Ramos (cell line): ENCODE measurements around the gene KRT24.
"Not testable (repeated sequence)": the region's sequence is repeated elsewhere in the genome, so short reads cannot be mapped to it uniquely, and the experiment has no call there.

Source experiments
- in situ Hi-C: fragments of 300-500 bp; cut with MboI; formaldehyde crosslinking; loops from one replicate; pipeline ENCODE4 v1.14.3; 2022; ENCODE audit warnings: low sequenced_read_pairs; ENCODE audit not compliant: unreplicated experiment

Gene KRT24

GRCh38 chr17:40703652-40704051 is at the start of gene KRT24:
Gene KRT24, minus strand, starts transcription at chr17:40703752. Its CDS starts 59 bp downstream, at chr17:40703693.
- in situ Hi-C loops, result no loop called here

- in situ Hi-C loops, result no loop called here
Observed at GRCh38 chr17:40751065-40751464, 47.5 kb upstream of the KRT24 start.

GRCh38 chr17:40750391-40750790 is 46.8 kb upstream of the KRT24 start:
- in situ Hi-C loops, result no loop called here

- in situ Hi-C loops, result not testable (repeated sequence)
Observed at GRCh38 chr17:40748666-40749065, 45.1 kb upstream of the KRT24 start.

GRCh38 chr17:40738553-40738952 is 35.0 kb upstream of the KRT24 start:
- in situ Hi-C loops, result no loop called here

GRCh38 chr17:40735016-40735415 is 31.5 kb upstream of the KRT24 start:
- in situ Hi-C loops, result no loop called here

- in situ Hi-C loops, result no loop called here
Observed at GRCh38 chr17:40734018-40734417, 30.5 kb upstream of the KRT24 start.

- in situ Hi-C loops, result no loop called here
Observed at GRCh38 chr17:40730970-40731369, 27.4 kb upstream of the KRT24 start.

GRCh38 chr17:40727447-40728231 is 24.1 kb upstream of the KRT24 start:
- in situ Hi-C loops, result no loop called here

- in situ Hi-C loops, result no loop called here
Observed at GRCh38 chr17:40726919-40727318, 23.4 kb upstream of the KRT24 start.

GRCh38 chr17:40724656-40725055 is 21.1 kb upstream of the KRT24 start:
- in situ Hi-C loops, result no loop called here

- in situ Hi-C loops, result no loop called here
Observed at GRCh38 chr17:40722241-40722640, 18.7 kb upstream of the KRT24 start.

GRCh38 chr17:40720899-40721298 is 17.3 kb upstream of the KRT24 start:
- in situ Hi-C loops, result no loop called here

- in situ Hi-C loops, result no loop called here
Observed at GRCh38 chr17:40718930-40719329, 15.4 kb upstream of the KRT24 start.

GRCh38 chr17:40717776-40718175 is 14.2 kb upstream of the KRT24 start:
- in situ Hi-C loops, result no loop called here

- in situ Hi-C loops, result no loop called here
Observed at GRCh38 chr17:40714473-40714872, 10.9 kb upstream of the KRT24 start.

GRCh38 chr17:40707745-40708144 is 4.2 kb upstream of the KRT24 start:
- in situ Hi-C loops, result no loop called here

- in situ Hi-C loops, result no loop called here
Observed at GRCh38 chr17:40705584-40705983, 2.0 kb upstream of the KRT24 start.

- in situ Hi-C loops, result no loop called here
Observed at GRCh38 chr17:40702271-40702670, 1.3 kb downstream of the KRT24 start.

GRCh38 chr17:40699853-40700252 is 3.7 kb downstream of the KRT24 start:
- in situ Hi-C loops, result no loop called here

GRCh38 chr17:40699371-40699770 is 4.2 kb downstream of the KRT24 start:
- in situ Hi-C loops, result no loop called here

GRCh38 chr17:40697297-40697696 is 6.3 kb downstream of the KRT24 start:
- in situ Hi-C loops, result no loop called here
